Measurements from ENCODE around the gene CENPS.
"Not testable (repeated sequence)": the region's sequence is repeated elsewhere in the genome, so short reads cannot be mapped to it uniquely, and the experiment has no call there.

CENPS gene

DNA sequence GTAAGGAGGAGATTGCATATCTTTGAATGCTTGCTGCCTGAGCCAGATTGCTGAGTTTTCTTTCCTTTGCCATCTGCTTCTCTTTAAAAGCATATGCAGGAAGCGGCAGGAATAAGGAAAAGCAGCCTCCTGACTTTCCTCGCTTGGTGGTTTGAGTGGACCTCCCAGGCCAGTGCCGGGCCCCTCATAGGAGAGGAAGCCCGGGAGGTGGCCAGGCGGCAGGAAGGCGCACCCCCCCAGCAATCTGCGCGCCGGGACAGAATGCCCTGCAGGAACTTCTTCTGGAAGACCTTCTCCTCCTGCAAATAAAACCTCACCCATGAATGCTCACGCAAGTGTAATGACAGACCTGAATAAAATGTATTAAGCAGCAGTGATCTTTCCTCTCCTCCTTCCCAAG is 21.1 kb downstream of the CENPS start:
- DNase-seq (ENCODE audit: low spot score), result no peak

DNA sequence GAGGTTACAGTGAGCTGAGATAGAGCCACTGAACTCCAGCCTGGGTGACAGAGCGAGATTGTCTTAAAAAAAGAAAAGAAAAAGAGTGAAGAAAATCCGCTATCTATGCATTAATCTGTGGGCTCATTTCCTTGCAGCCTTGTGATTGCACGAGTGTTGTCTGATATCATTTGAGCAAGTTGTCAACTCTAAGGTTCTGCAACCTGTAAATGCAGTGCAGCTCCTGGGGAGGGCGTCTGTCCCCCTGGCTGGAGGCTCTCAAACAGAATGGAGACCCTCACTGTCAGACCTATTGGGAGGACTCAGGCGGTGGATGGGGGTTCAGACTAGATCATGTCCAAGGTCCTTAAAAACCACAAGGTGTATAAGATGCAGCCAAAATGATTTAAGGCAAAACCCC is 25.8 kb downstream of the CENPS start:
- DNase-seq (ENCODE audit: low spot score), result no peak

DNA sequence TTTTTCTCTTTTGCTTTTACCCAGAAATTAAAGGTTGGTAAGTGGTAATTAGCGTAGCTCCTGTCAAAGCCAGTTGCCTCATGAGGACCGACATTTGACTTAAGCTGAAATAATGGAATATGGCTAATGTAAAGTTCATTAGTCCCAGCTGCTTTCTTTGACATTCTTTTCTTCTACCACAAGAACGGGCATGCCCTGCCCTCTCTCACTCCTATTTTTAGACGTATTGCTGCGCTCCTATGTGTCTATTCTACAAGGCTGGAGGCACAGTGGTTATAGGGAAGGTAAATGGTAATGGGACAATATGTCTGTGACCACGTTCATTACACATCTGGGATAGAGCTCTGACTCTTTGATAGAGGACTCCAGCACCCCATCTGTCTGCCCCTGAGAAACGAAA is 26.4 kb downstream of the CENPS start:
- DNase-seq (ENCODE audit: low spot score), result no peak

DNA sequence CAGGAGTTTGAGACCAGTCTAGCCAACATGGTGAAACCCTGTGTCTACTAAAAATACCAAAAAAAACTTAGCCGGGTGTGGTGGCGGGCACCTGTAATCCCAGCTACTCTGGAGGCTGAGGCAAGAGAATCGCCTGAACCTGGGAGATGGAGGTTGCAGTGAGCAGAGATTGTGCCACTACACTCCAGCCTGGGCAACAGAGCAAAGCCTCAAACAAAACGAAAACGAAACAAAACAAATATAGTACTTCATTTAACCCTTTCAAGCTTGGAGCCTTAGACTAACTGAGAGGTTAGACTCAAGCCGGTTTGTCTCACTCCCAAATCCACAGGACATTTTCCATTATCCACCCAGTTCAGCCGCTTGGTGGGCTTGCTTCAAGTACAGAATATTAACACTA is 27.2 kb downstream of the CENPS start:
- DNase-seq (ENCODE audit: low spot score), result not testable (repeated sequence)

DNA sequence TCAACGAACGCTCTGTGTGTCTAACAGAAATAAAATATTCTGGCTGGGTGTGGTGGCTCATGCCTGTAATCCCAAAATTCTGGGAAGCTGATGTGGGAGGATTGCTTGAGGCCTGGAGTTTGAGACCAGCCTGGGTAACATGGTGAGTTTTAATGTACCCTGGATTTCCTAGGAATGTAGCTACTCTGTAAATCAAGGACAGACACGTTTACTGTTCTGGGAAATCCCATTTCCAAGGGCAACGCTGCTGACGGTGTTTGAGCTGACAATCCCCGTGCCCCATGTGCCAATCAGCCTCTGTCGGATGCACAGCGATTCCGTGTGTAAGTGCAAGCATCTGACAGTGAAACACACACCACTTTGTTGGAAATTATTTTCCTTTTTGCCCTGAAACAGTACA is 27.6 kb downstream of the CENPS start:
- DNase-seq (ENCODE audit: low spot score), result no peak

DNA sequence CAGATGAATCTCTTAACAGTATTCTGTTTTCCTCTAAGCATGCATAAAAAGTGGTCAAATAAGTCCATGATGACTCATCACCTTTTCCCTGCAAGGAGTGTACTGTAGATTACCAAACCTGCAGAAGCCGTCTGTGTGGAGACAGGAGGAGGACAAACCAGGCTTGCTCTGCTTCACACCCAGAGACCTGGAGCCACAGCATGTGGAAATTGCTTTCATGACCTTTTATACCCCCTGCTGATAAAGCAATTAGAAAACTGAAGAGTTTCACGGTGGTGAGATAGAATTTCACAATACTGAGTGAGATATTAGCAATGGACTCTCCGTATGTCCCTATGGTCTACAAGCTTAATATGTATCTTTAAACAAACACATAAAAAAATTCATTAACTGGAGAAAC is 29.0 kb downstream of the CENPS start:
- DNase-seq (ENCODE audit: low spot score), result no peak

DNA sequence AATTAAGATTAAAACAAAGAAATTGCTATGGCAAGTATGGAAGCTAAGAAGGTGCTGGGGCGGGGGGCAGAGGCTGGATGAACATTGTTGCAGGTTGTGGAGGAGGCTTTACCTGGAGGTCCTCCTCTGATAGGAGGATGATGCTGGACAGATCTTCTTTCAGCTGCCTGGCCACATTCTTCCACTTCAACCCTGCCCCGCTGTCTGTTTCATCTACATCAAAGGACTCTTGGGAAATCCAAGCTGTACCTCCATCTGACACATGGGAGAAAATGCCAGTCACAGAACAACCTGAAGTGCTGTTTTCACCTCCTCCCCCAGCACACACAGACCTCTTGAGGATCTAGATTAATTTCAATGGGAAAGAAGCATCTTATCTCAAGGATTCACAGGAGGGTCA is 36.8 kb downstream of the CENPS start:
- DNase-seq (ENCODE audit: low spot score), result no peak

DNA sequence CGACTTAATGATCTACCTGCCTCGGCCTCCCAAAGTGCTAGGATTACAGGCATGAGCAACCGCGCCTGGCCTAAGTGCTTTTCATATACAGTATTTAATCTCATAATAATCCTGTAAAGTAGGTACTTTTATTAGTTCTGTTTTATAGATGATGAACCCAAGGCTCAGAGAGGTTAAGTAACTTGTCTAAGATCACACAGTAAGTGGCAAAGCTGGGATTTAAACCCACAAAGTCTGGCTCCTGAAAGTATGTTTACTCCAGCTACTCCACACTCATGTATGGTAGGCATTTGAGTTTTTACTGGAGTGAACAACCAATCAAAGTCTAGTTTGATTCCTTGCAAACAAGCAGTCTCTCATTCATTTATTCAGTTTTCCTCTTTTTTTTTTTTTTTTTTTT is 39.8 kb downstream of the CENPS start:
- DNase-seq (ENCODE audit: low spot score), result no peak

DNA sequence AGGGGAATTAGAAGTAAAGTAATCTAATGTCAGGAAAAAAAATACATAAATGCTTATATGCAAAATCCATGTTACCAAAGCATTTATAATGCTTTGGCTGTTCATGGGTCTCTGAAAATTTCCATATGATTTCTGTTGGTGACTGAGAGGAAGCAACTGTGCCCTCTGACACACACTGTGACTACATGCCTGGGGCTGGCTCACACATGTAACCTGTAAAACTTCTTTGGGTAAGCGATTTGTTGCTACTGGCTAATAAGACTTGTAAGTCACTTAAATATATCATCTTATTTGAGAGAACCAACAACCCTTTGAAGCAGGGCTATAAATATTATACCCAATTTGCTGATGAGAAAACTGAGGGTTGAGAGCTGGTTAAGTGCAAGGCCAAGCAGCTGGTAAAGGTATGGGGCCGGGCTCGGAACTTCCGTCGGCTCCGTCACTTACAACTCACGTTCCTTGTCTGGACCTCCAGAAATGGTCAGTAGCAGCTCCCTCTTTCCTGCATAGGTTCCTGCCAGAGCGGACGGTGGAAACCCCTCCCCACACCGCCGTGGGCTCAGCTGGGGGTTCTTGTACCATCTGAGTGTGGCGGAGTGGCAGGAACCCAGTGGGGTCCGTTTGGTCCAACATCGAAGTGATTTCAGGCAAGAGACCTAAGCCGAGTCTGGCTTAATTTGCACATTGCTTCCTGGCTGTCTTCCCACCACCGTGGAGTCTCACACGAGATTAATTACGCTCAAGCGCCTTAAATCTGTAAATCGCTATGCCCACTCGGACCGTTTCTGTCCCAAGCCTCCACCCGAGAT is 41.4 kb downstream of the CENPS start:
- DNase-seq (ENCODE audit: low spot score), result peak; percentile 56

DNA sequence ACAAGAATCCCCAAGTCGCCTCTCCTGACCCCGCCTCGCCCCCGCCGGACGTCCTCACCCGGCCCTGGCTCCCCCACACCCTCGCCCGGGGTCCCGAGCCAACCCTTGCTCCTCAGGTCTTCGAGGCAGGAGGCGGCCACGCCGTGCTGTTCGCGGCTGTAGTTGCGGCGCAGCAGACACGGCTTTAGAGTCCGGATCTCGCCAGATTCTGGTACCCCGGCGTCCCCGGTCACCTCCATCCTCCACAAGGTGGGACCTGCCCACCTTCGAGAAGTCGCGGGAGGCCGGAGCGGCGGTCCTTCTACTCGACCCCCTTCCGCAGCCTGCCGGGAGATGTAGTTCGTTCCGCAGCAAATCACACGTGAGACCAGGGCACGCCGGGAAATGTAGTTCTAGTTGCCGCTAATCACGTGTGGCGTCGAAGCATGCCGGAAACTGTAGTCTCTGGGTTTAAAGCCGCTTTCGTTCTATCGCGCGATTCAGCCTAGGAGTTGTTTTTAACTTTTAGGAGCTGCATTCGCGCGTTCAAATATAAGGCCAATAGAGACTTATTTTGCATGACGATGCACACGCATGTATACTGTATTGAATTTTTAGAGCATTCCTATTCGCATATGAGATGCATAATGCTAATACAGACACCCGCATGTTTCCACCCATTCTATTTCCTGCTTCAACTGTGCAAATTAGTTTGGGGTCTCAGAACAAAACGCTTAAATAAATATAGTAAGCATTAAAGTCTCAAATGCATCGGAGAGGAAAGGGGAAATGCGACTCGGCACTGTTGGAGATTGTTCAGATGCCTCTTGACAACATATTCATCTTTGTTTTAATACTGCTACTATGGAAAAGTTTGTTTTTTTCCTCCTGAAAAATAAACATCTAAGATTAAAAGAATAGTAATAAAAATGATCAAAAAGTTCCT is 42.2 kb downstream of the CENPS start, which contains the start of gene DFFA:
Gene DFFA, minus strand, starts transcription at position 310 of the 925 bp plus-strand sequence. Its CDS starts 71 bp downstream, at position 239.
- peak; percentile 96 for DNase-seq (ENCODE audit: low spot score)

DNA sequence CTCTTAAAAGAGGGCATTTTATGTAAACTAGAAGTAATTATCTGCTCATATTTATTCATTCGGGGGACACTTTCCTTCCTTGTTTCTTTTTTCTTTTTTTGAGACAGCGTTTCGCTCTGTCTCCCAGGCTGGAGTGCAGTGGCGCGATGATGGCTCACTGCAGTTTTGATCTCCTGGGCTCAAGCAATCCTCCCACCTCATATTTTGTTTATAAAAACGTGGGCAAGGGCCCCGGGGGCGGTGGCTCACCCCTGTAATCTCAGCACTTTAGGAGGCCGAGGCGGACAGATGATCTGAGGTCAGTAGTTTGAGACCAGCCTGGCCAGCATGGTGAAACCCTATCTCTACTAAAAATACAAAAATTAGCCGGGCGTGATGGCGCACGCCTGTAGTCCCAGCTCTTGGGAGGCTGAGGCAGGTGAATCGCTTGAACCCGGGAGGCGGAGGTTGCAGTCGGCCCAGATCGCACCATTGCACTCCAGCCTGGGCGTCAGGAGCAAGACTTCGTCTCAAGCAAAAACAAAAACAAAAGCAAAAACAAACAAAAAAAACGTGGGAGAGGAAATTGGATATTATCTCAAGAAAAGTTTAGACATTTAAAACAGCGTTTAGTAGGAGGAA is 43.0 kb downstream of the CENPS start:
- no peak for DNase-seq (ENCODE audit: low spot score)

DNA sequence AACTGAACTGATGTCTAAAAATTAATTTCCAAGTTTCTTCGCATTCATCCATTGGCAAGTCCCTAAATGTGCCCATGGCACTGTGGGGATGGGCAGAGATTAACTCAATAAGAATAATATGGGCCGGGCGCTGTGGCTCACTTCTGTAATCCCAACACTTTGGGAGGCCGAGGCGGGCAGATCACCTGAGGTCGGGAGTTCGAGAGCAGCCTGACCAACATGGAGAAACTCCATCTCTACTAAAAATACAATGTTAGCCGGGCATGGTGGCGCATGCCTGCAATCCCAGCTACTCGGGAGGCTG is 44.0 kb downstream of the CENPS start:
- DNase-seq (ENCODE audit: low spot score), result not testable (repeated sequence)

DNA sequence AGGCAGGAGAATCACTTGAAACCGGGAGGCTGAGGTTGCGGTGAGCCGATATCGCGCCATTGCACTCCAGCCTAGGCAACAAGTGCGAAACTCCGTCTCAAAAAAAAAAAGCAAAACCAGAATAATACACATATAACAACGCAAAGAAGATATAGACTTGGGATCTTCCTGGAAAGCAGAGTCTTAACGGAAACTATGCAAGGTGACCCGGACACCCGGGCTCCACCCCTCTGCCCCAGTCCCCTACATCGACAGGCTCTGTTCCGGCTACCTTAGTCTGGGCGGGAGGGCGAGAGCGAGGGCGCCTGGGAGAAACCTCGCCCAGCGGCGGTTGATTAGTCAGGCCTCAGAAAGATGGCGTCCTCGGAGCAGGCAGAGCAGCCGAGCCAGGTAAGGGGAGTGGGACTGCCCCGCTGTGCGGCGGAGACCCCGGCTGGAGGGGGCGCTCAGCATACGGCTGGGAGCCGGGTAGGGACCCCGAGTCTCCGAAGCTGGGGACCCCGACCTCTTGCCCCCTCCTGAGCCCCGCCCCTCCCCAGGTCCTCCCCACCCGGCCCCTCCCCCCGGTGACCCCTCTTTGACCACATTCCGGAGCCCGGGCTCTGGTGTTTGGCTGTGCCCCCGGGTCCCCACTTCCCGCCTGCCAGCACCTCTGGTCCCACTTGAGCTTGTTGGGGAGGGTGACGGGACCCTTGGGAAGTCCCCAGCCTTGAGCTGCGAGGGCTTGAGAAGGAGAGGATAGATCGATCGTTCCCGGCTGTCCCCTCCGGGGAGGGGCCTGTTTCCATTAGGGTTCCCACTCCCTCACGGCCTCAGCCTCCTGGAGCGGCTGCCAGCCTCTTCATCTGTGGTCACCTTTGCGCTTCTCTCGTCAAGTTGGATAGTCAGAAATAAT is 44.6 kb downstream of the CENPS start, which contains the start of gene PEX14:
Gene PEX14, plus strand, starts transcription at position 338 of the 895 bp plus-strand sequence. Its CDS starts 17 bp downstream, at position 355.
- DNase-seq (ENCODE audit: low spot score), result peak; percentile 94

DNA sequence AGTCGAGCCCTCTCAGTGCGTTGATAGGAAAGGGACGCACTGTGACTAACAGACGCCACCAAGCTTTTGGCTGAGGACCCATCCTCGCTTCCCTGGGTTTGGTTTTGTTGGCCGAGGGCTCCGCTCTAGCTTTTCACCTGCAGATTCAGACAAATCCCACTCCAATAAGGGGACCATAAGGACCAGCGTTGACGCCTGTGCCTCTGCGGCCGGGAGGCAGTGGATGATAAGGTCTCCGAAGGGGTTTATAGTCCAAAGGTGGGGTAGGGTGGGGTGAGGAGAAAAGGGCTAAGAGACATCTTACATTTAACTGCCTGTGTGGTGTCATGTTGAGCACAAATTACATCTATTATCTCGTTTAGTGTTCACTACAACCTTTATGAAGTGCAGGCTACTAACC is 45.3 kb downstream of the CENPS start:
- DNase-seq (ENCODE audit: low spot score), result no peak

DNA sequence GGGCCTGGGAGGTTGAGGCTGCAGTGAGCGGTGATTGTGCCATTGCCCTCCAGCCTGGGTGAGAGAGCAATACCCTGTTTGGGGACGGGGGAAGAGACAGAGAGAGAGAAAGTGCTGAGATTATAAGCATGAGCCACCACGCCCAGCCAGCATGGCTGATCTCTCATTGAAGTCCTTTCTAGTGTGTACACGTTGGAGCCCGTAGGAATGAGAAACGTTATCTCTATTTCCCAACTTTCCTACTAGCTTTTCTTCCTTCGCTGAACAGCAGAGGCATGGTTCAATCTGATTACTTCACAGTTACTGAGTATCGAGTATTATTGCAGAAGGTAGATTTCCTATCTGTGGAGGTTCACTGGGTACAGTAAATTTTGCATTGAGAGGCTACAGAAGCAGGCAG is 49.1 kb downstream of the CENPS start:
- DNase-seq (ENCODE audit: low spot score), result no peak

DNA sequence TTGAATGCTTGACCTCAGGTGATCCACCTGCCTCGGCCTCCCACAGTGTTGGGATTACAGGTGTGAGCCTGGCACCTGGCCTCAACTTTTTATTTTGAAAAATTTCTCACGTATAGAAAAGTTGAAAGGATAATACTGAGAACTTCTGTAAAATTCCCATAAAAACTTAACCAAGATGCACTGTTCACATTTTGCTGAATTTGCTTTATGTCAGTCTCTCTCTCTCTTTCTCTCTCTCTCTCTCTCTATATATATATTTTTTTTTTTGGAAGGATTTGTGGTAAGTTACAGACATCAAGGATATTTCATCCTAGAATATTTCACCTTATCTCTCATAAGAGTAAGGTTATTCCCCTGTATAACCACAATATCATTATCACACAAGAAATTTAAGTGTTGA is 50.4 kb downstream of the CENPS start:
- DNase-seq (ENCODE audit: low spot score), result no peak

DNA sequence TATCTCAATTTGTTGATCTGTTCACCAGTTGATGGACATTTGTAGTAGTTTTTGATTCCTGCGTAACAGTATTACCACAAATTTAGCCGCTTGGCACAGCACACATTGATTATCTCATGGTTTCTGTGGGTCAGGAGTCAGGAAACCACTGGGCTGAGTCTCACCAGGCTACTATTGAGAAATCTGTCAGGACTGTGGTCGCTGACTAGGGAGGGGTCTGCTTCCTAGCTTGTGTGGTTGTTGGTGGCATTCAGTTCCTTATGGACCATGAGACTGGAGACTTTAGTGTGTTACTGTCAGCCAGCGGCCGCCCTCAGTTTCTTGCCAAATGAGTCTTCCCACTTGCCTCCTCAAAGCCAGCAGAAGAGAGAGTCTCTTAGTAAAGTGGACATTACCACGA is 54.3 kb downstream of the CENPS start:
- DNase-seq (ENCODE audit: low spot score), result no peak

DNA sequence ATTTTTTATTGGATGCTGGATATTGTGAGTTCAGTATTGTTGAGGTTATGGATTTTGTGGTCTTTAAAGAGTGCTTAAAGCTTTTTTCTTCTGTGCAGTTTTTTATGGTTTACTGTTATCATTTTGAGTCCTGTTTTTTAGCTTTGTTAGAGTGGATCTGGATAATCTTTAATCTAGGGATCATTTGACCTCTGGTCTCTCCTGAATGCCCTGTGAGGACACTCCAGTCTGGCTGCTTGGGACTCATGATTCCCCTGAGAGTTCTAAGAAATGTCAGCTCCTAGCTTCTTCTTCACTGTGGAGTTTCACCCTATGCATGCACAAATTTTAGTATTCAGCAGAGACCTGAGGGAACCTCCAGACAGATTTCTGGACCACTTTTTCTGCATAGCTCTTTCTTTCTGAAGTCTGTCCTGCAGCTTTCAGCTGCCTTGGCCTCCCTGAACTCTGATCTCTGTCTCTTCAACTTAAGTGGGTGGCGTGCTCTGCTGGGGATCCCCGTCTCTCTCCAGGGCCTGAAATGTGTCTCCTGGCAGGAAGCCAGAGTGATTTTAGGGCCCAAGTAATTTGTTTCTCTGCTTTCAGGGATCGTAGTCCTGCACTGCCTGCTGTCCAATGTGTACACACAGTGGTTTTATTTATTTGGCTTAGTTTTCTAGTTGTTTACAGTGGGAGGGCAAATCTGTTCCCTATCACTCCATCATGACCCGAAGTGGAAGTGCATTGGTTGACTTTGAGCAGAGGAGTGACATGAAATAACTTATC is 59.2 kb downstream of the CENPS start:
- no peak for DNase-seq (ENCODE audit: low spot score)

DNA sequence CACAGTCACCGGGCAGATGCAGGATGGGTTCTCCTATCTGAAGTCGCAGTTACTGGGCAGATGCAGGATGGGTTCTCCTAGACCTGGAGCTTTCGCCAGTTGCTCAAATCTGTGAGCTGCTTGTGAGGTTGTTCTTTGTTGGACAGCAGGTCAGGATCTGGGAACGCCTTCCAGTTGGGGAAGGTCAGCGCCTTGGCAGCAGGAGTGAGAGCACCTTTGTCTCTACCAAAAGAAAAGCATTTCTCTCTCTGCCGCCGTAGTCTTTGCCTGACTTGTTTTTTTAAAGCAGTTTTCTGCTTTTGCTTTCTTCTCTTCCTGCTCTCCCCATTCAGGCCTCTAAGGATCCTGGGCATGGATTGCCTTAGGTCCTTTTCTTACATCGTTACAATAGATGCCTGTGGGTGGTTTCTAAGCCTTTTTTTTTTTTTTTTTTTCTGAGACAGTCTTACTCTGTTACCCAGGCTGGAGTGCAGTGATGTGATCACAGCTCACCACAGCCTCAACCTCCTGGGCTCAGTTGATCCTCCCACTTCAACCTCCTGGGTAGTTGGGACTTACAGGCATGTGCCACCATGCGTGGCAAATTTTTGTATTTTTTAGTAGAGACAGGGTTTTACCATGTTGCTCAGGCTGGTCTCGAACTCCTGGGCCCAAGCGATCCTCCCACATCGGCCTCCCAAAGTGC is 60.2 kb downstream of the CENPS start:
- DNase-seq (ENCODE audit: low spot score), result peak; percentile 58

Measured in ecto neural progenitor cell (in vitro differentiated cells).